CD4-positive, CD25-positive, alpha-beta regulatory T cell (primary cell): ENCODE data around the gene PARD3. TPM values are rescaled to one million over a fixed set of nuclear protein-coding genes. Genes with fewer than 3 reads are reported as not detected.
A peak's percentile ranks its signal among the peaks of the same experiment; 100 is the strongest.
"Not testable (repeated sequence)": the region's sequence is repeated elsewhere in the genome, so short reads cannot be mapped to it uniquely, and the experiment has no call there.

Experiments
- ATAC-seq, 2 donors: fragments of 150-1000 bp; cut with Tn5 transposase; one replicate each; pipeline ENCODE4 v1.10.0; 2021; ENCODE audit warnings: low read depth in 2 of 2, moderate number of reproducible peaks in 2 of 2, moderate library complexity in 1 of 2
- DNase-seq, 3 donors: peaks; one replicate each; pipeline versions ENCODE4 v3.0.0 to v3.0.0-alpha.2; 2012 to 2022; ENCODE audit warnings: mixed read lengths in 1 of 3
- H3K27ac ChIP-seq: one replicate; pipeline ENCODE4 v1.7.0; 2013; ENCODE audit warnings: mild to moderate bottlenecking, low read length; ENCODE audit not compliant: insufficient read depth, poor library complexity, severe bottlenecking
- H3K27me3 ChIP-seq: one replicate; pipeline ENCODE4 v1.7.0; 2013; ENCODE audit warnings: low read length; ENCODE audit not compliant: control insufficient read depth, insufficient read depth
- H3K36me3 ChIP-seq: one replicate; pipeline ENCODE4 v1.7.0; 2013; ENCODE audit warnings: mild to moderate bottlenecking, low read length, moderate library complexity; ENCODE audit not compliant: control insufficient read depth, insufficient read depth
- H3K4me1 ChIP-seq: 2 replicates; pipeline ENCODE4 v1.7.0; 2013; ENCODE audit warnings: mild to moderate bottlenecking, low read length; ENCODE audit not compliant: insufficient read depth, control insufficient read depth, poor library complexity, severe bottlenecking
- H3K4me3 ChIP-seq: one replicate; pipeline ENCODE4 v1.7.0; 2013; ENCODE audit warnings: low read depth, mild to moderate bottlenecking, low read length, moderate library complexity
- H3K9me3 ChIP-seq, 2 experiments: 1 replicate in 1 of 2; 2 replicates in 1 of 2; pipeline ENCODE4 v1.7.0; 2013; ENCODE audit warnings: low read length in 2 of 2, mild to moderate bottlenecking in 1 of 2, moderate library complexity in 1 of 2; ENCODE audit not compliant: control insufficient read depth in 2 of 2
- H3K27ac Mint-ChIP-seq, 3 donors: one replicate each; pipeline ENCODE4 v1.8.0; 2020 to 2022; ENCODE audit warnings: mild to moderate bottlenecking in 3 of 3, mixed read lengths in 3 of 3, moderate library complexity in 2 of 3
- H3K27me3 Mint-ChIP-seq: one replicate; pipeline ENCODE4 v1.8.0; 2022; ENCODE audit warnings: mild to moderate bottlenecking, mixed read lengths
- H3K36me3 Mint-ChIP-seq: one replicate; pipeline ENCODE4 v1.8.0; 2020; ENCODE audit warnings: mixed read lengths
- H3K4me1 Mint-ChIP-seq, 4 donors: one replicate each; pipeline ENCODE4 v1.8.0; 2020 to 2022; ENCODE audit warnings: mixed read lengths in 4 of 4, mild to moderate bottlenecking in 1 of 4
- H3K4me3 Mint-ChIP-seq, 4 donors: one replicate each; pipeline ENCODE4 v1.8.0; 2020 to 2022; ENCODE audit warnings: mild to moderate bottlenecking in 4 of 4, mixed read lengths in 4 of 4, moderate library complexity in 3 of 4
- H3K9me3 Mint-ChIP-seq, 7 donors: one replicate each; pipeline ENCODE4 v1.8.0; 2020 to 2022; ENCODE audit warnings: mixed read lengths in 7 of 7, mild to moderate bottlenecking in 3 of 7, moderate library complexity in 2 of 7
- polyA plus RNA-seq, 4 donors: library from polyadenylated mRNA; unstranded; fragments of 300-500 nt; fragmentation: Illumina TruSeq; gene quantifications; one replicate each; pipeline ENCODE4 v1.2.3, GENCODE V29; 2021
- total RNA-seq: library from RNA; stranded (reverse); gene quantifications from one replicate; pipeline ENCODE4 v1.2.3, GENCODE V29; 2022

The PARD3 gene
- total and polyA plus RNA-seq, 5 donors from 2014 or later: 0.08 to 0.79 TPM; not detected in 3

GRCh38 chr10:34793581-34793980, 21.5 kb downstream of the PARD3 start:
- H3K36me3 Mint-ChIP-seq: not testable (repeated sequence)

GRCh38 chr10:34792881-34793280, 22.2 kb downstream of the PARD3 start:
- Mint-ChIP-seq H3K27me3 (peaks cover 17% of the 10 kb centered on the region), H3K27ac (no peak overlapping the region), H3K4me1 (no peaks in the 10 kb centered on the region), H3K9me3 (peaks cover 0 to 2% (median 0%) of the 10 kb centered on the region in 7 donors), H3K36me3 (no peaks in the 10 kb centered on the region), H3K4me3 (no peak overlapping the region)
- no peak for ATAC-seq
- DNase-seq: no peak
- Histone ChIP-seq H3K36me3 (no peaks in the 10 kb centered on the region), H3K4me3 (no peak overlapping the region), H3K4me1 (no peaks in the 10 kb centered on the region), H3K27ac (no peak overlapping the region), H3K9me3 (no peaks in the 10 kb centered on the region), H3K27me3 (no peaks in the 10 kb centered on the region)

More at GRCh38 chr10:34793581-34793980, 21.5 kb downstream of the PARD3 start:
- H3K27me3 ChIP-seq, H3K9me3 Mint-ChIP-seq, H3K4me3 Mint-ChIP-seq, H3K27ac Mint-ChIP-seq, H3K4me3 ChIP-seq, H3K4me1 Mint-ChIP-seq, H3K27ac ChIP-seq, H3K9me3 ChIP-seq, ATAC-seq, H3K36me3 ChIP-seq, H3K4me1 ChIP-seq, DNase-seq: not testable (repeated sequence)
- H3K27me3 Mint-ChIP-seq: peaks cover 20% of the 10 kb centered on the region

- peaks cover 0 to 2% (median 0%) of the 10 kb centered on the region in 7 donors for H3K9me3 Mint-ChIP-seq
- H3K4me3 ChIP-seq: no peak overlapping the region
- no peak for ATAC-seq
Measured at GRCh38 chr10:34791947-34792346, 23.1 kb downstream of the PARD3 start.

GRCh38 chr10:34791228-34791627, 23.9 kb downstream of the PARD3 start:
- ATAC-seq (no peak), DNase-seq (no peak)
- no peaks in the 10 kb centered on the region for H3K4me1 ChIP-seq
- H3K4me3 ChIP-seq: no peak overlapping the region
- H3K27me3 ChIP-seq: no peaks in the 10 kb centered on the region
- H3K36me3 Mint-ChIP-seq: no peaks in the 10 kb centered on the region
- H3K27ac Mint-ChIP-seq: no peak overlapping the region
- H3K9me3 Mint-ChIP-seq: peaks cover 0 to 2% (median 0%) of the 10 kb centered on the region in 7 donors
- no peaks in the 10 kb centered on the region for H3K4me1 Mint-ChIP-seq
- no peak overlapping the region for H3K4me3 Mint-ChIP-seq
- H3K27ac ChIP-seq: no peak overlapping the region
- H3K27me3 Mint-ChIP-seq: peaks cover 14% of the 10 kb centered on the region
- no peaks in the 10 kb centered on the region for H3K9me3 ChIP-seq
- no peaks in the 10 kb centered on the region for H3K36me3 ChIP-seq

More at GRCh38 chr10:34791947-34792346, 23.1 kb downstream of the PARD3 start:
- peaks cover 14% of the 10 kb centered on the region for H3K27me3 Mint-ChIP-seq
- Histone ChIP-seq H3K27ac (no peak overlapping the region), H3K9me3 (no peaks in the 10 kb centered on the region), H3K36me3 (no peaks in the 10 kb centered on the region), H3K27me3 (no peaks in the 10 kb centered on the region), H3K4me1 (no peaks in the 10 kb centered on the region)
- no peak for DNase-seq
- H3K4me1 Mint-ChIP-seq: no peaks in the 10 kb centered on the region
- H3K27ac Mint-ChIP-seq: no peak overlapping the region
- H3K4me3 Mint-ChIP-seq: no peak overlapping the region
- H3K36me3 Mint-ChIP-seq: no peaks in the 10 kb centered on the region

GRCh38 chr10:34789966-34790506, 25.1 kb downstream of the PARD3 start:
- H3K27ac ChIP-seq: no peak overlapping the region
- DNase-seq (no peak), ATAC-seq (no peak)
- Mint-ChIP-seq H3K27ac (no peak overlapping the region), H3K27me3 (peaks cover 13% of the 10 kb centered on the region), H3K36me3 (no peaks in the 10 kb centered on the region), H3K4me3 (no peak overlapping the region), H3K4me1 (no peaks in the 10 kb centered on the region), H3K9me3 (peaks cover 0 to 4% (median 0%) of the 10 kb centered on the region in 7 donors)
- no peak overlapping the region for H3K4me3 ChIP-seq
- no peaks in the 10 kb centered on the region for H3K27me3 ChIP-seq
- no peaks in the 10 kb centered on the region for H3K4me1 ChIP-seq
- H3K36me3 ChIP-seq: no peaks in the 10 kb centered on the region
- H3K9me3 ChIP-seq: no peaks in the 10 kb centered on the region

- H3K36me3 Mint-ChIP-seq: no peaks in the 10 kb centered on the region
- H3K9me3 Mint-ChIP-seq: peaks cover 0 to 4% (median 0%) of the 10 kb centered on the region in 7 donors
Measured at GRCh38 chr10:34786464-34786863, 28.6 kb downstream of the PARD3 start.

GRCh38 chr10:34781711-34782110, 33.4 kb downstream of the PARD3 start:
- no peaks in the 10 kb centered on the region for H3K4me1 ChIP-seq
- no peak overlapping the region for H3K4me3 ChIP-seq
- H3K4me1 Mint-ChIP-seq: peaks cover 0 to 6% (median 0%) of the 10 kb centered on the region in 4 donors
- no peaks in the 10 kb centered on the region for H3K27me3 ChIP-seq
- H3K9me3 Mint-ChIP-seq: peaks cover 0 to 4% (median 0%) of the 10 kb centered on the region in 7 donors
- DNase-seq: no peak
- no peak for ATAC-seq
- no peaks in the 10 kb centered on the region for H3K9me3 ChIP-seq
- H3K4me3 Mint-ChIP-seq: no peak overlapping the region
- no peak overlapping the region for H3K27ac Mint-ChIP-seq
- H3K27me3 Mint-ChIP-seq: peaks cover 13% of the 10 kb centered on the region
- H3K36me3 Mint-ChIP-seq: no peaks in the 10 kb centered on the region
- H3K36me3 ChIP-seq: no peaks in the 10 kb centered on the region
- no peak overlapping the region for H3K27ac ChIP-seq

More at GRCh38 chr10:34786464-34786863, 28.6 kb downstream of the PARD3 start:
- DNase-seq (no peak), ATAC-seq (no peak)
- H3K4me1 Mint-ChIP-seq: no peaks in the 10 kb centered on the region
- no peaks in the 10 kb centered on the region for H3K27me3 ChIP-seq
- no peaks in the 10 kb centered on the region for H3K9me3 ChIP-seq
- no peak overlapping the region for H3K27ac ChIP-seq
- peaks cover 8% of the 10 kb centered on the region for H3K27me3 Mint-ChIP-seq
- no peaks in the 10 kb centered on the region for H3K36me3 ChIP-seq
- no peaks in the 10 kb centered on the region for H3K4me1 ChIP-seq
- H3K4me3 Mint-ChIP-seq: no peak overlapping the region
- H3K4me3 ChIP-seq: no peak overlapping the region
- H3K27ac Mint-ChIP-seq: no peak overlapping the region

- Mint-ChIP-seq H3K27ac (no peak overlapping the region), H3K4me1 (peaks cover 0 to 6% (median 0%) of the 10 kb centered on the region in 4 donors), H3K4me3 (peak overlapping the region in 1 of 4 donors; percentile 43), H3K27me3 (peaks cover 16% of the 10 kb centered on the region), H3K36me3 (no peaks in the 10 kb centered on the region), H3K9me3 (peaks cover 0 to under 1% (median 0%) of the 10 kb centered on the region in 7 donors)
- ATAC-seq (no peak), DNase-seq (no peak)
- H3K4me3 ChIP-seq: no peak overlapping the region
- no peaks in the 10 kb centered on the region for H3K27me3 ChIP-seq
- no peaks in the 10 kb centered on the region for H3K36me3 ChIP-seq
- H3K27ac ChIP-seq: no peak overlapping the region
- H3K9me3 ChIP-seq: no peaks in the 10 kb centered on the region
- H3K4me1 ChIP-seq: no peaks in the 10 kb centered on the region
Measured at GRCh38 chr10:34780818-34781380, 34.2 kb downstream of the PARD3 start.
